HG03439 (cell line): Measurements from ENCODE around the gene ZNF618.

ENCODE experiments used
- ATAC-seq: cut with Tn5 transposase; IDR thresholded peaks from one replicate; pipeline ENCODE4 v1.9.1; 2021; ENCODE audit warnings: mild to moderate bottlenecking, moderate library complexity; ENCODE audit not compliant: unreplicated experiment

Gene ZNF618

GRCh38 chr9:113876151-113876992, at the start of gene ZNF618:
Gene ZNF618, plus strand, starts transcription at chr9:113876309. Its CDS starts 72 bp downstream, at chr9:113876381.
- ATAC-seq, result no peak

GRCh38 chr9:113828221-113828620, 47.9 kb upstream of the ZNF618 start:
- ATAC-seq, result no peak

- no peak for ATAC-seq
Observed at GRCh38 chr9:113837334-113837733, 38.8 kb upstream of the ZNF618 start.

GRCh38 chr9:113842086-113842485, 34.0 kb upstream of the ZNF618 start:
- ATAC-seq, result no peak

GRCh38 chr9:113844466-113844865, 31.6 kb upstream of the ZNF618 start:
- ATAC-seq, result no peak

GRCh38 chr9:113851359-113851758, 24.8 kb upstream of the ZNF618 start:
- no peak for ATAC-seq

- ATAC-seq, result no peak
Observed at GRCh38 chr9:113851873-113852272, 24.2 kb upstream of the ZNF618 start.

- ATAC-seq, result no peak
Observed at GRCh38 chr9:113853333-113853732, 22.8 kb upstream of the ZNF618 start.

- no peak for ATAC-seq
Observed at GRCh38 chr9:113854310-113854709, 21.8 kb upstream of the ZNF618 start.

- ATAC-seq, result peak; percentile 84
Observed at GRCh38 chr9:113857875-113858274, 18.2 kb upstream of the ZNF618 start.

- ATAC-seq, result peak; percentile 19
Observed at GRCh38 chr9:113858282-113858681, 17.8 kb upstream of the ZNF618 start.

GRCh38 chr9:113863345-113863744, 12.8 kb upstream of the ZNF618 start:
- no peak for ATAC-seq

GRCh38 chr9:113868501-113868900, 7.6 kb upstream of the ZNF618 start:
- ATAC-seq, result no peak

GRCh38 chr9:113872485-113873143, 3.5 kb upstream of the ZNF618 start:
- no peak for ATAC-seq

GRCh38 chr9:113873446-113873845, 2.7 kb upstream of the ZNF618 start:
- no peak for ATAC-seq

- no peak for ATAC-seq
Observed at GRCh38 chr9:113873926-113874325, 2.2 kb upstream of the ZNF618 start.

- no peak for ATAC-seq
Observed at GRCh38 chr9:113875459-113876150, 504 bp upstream of the ZNF618 start.

- no peak for ATAC-seq
Observed at GRCh38 chr9:113876993-113877368, 872 bp downstream of the ZNF618 start.

- ATAC-seq, result no peak
Observed at GRCh38 chr9:113879318-113879717, 3.2 kb downstream of the ZNF618 start.

GRCh38 chr9:113879911-113880310, 3.8 kb downstream of the ZNF618 start:
- ATAC-seq, result no peak

GRCh38 chr9:113882181-113882580, 6.1 kb downstream of the ZNF618 start:
- ATAC-seq, result no peak
